ENCODE data around the gene PNP.

- TF ChIP-seq RARB (CRISPR knock-in tag; IDR thresholded peaks at IDR 0.05) = no peak
- no peak for TF ChIP-seq ZFP30 (CRISPR knock-in tag; IDR thresholded peaks at IDR 0.05)
- no peak for TF ChIP-seq OSR1 (CRISPR knock-in tag; IDR thresholded peaks at IDR 0.05)
- no peak for TF ChIP-seq PATZ1 (CRISPR knock-in tag; IDR thresholded peaks at IDR 0.05; ENCODE audit: borderline replicate concordance)
- no peak for TF ChIP-seq TOX (CRISPR knock-in tag; IDR thresholded peaks at IDR 0.05; ENCODE audit: borderline replicate concordance)
- TF ChIP-seq ZNF70 (CRISPR knock-in tag; IDR thresholded peaks at IDR 0.05) = no peak
- TF ChIP-seq ARNTL (CRISPR knock-in tag; IDR thresholded peaks at IDR 0.05; ENCODE audit: borderline replicate concordance, low read depth) = no peak
- no peak for TF ChIP-seq TSHZ2 (CRISPR knock-in tag; IDR thresholded peaks at IDR 0.05)
- TF ChIP-seq ZC3H10 (CRISPR knock-in tag; IDR thresholded peaks at IDR 0.05) = no peak
- no peak for TF ChIP-seq SNAI2 (CRISPR knock-in tag; IDR thresholded peaks at IDR 0.05)
- TF ChIP-seq ZFP3 (CRISPR knock-in tag; IDR thresholded peaks at IDR 0.05) = no peak
These were observed 25.9 kb downstream of the PNP start for GRCh38 chr14:20494935-20495766.

Measured in SK-N-SH treated with all-trans-retinoic acid at 6 μM for 48 hours (cell line).